ENCODE measurements around the gene MAPK11.

MAPK11 gene

GRCh38 chr22:50216055-50216683, 54.0 kb downstream of the MAPK11 start:
- H3K4me3 ChIP-seq (ENCODE audit: low read depth, low read length), result no peak overlapping the region
- H3K9me3 ChIP-seq, result no peaks in the 10 kb centered on the region
- no peaks in the 10 kb centered on the region for H3K27me3 ChIP-seq
- no peak for TF ChIP-seq CTCF (IDR thresholded peaks at IDR 0.05; ENCODE audit: low read depth, low read length)
- peaks cover 9% of the 10 kb centered on the region; the same call in 1 of the 2 replicates for H3K4me1 ChIP-seq
- peaks cover 75% of the 10 kb centered on the region for H3K36me3 ChIP-seq
- DNase-seq, result no peak

- no peak for DNase-seq
- no peak for TF ChIP-seq CTCF (IDR thresholded peaks at IDR 0.05; ENCODE audit: low read depth, low read length)
- Histone ChIP-seq H3K36me3 (peaks cover 79% of the 10 kb centered on the region), H3K4me3 (ENCODE audit: low read depth, low read length) (no peak overlapping the region), H3K9me3 (no peaks in the 10 kb centered on the region), H3K27me3 (no peaks in the 10 kb centered on the region), H3K4me1 (peaks cover 9% of the 10 kb centered on the region; the same call in 1 of the 2 replicates)
These were observed 54.7 kb downstream of the MAPK11 start for GRCh38 chr22:50215297-50216054.
